Adrenal gland (tissue), 12 donors: Measurements from ENCODE around the gene ARHGAP6. TPM values are rescaled to one million over a fixed set of nuclear protein-coding genes. Genes with fewer than 3 reads are reported as not detected.
A peak's percentile ranks its signal among the peaks of the same experiment; 100 is the strongest.

Experiments used
- DNase-seq, 7 donors: peaks; one replicate each; pipeline ENCODE4 v3.0.0-alpha.2; 2019 to 2020
- H3K27ac ChIP-seq, 5 donors: fragments of 200-600 bp; sonication (generic) in 4 of 5; 1 replicate in 3 of 5; 2 replicates in 2 of 5; pipeline versions ENCODE4 v1.5.1 to v1.8.0; 2016 to 2020; ENCODE audit warnings: mild to moderate bottlenecking in 1 of 5
- H3K27me3 ChIP-seq: fragments of 200-600 bp; 2 replicates; pipeline ENCODE4 v1.8.0; 2021
- H3K36me3 ChIP-seq, 2 donors: fragments of 200-600 bp; replicated peaks in 1 of 2; 1 replicate in 1 of 2; 2 replicates in 1 of 2; pipeline versions ENCODE4 v1.5.1 to v1.8.0; 2018 to 2022
- H3K4me1 ChIP-seq, 2 donors: fragments of 200-600 bp; replicated peaks in 1 of 2; 1 replicate in 1 of 2; 2 replicates in 1 of 2; pipeline versions ENCODE4 v1.5.1 to v1.8.0; 2018 to 2021
- H3K4me3 ChIP-seq, 4 donors: fragments of 200-600 bp; sonication (generic) in 3 of 4; one replicate each; pipeline ENCODE4 v1.5.1; 2016 to 2018
- H3K9me3 ChIP-seq, 3 donors: fragments of 200-600 bp; sonication (generic) in 1 of 3; replicated peaks in 1 of 3; 1 replicate in 2 of 3; 2 replicates in 1 of 3; pipeline versions ENCODE4 v1.5.1 to v1.8.0; 2016 to 2021
- POLR2A ChIP-seq, 2 donors: fragments of 450-650 bp; IDR thresholded peaks; one replicate each; pipeline ENCODE4 v1.6.1; 2017; ENCODE audit warnings: antibody characterized with exemption in 2 of 2, mild to moderate bottlenecking in 2 of 2, moderate library complexity in 1 of 2
- WGBS, 4 donors: extraction: QIAGEN DNeasy Blood & Tissue Kit in 2 of 4; methylation state at CpG; one replicate each; pipeline versions ENCODE4 v1.1.5 to v1.1.7; 2013 to 2017; 5-methylcytosine and 5-hydroxymethylcytosine counted together
- intact Hi-C, 2 donors: fragments of 100-400 bp; cut with DNase I; formaldehyde crosslinking; loops; one replicate each; pipeline versions ENCODE4 v1.14.1 to v1.15.0; 2022 to 2023
- polyA plus RNA-seq, 3 donors: library from polyadenylated mRNA; stranded (reverse); fragments of 200-250 nt in 2 of 3; fragments of 350-450 nt in 1 of 3; fragmentation: Illumina TruSeq in 1 of 3; extraction: RNeasy Lipid Tissue Mini Kit (QIAGEN cat#74804) in 1 of 3; gene quantifications; one replicate each; pipeline ENCODE4 v1.2.3, GENCODE V29; 2013 to 2014
- total RNA-seq, 9 donors: library from RNA; depleted of rRNA in 4 of 9; stranded (reverse); fragments of >200 nt in 4 of 9; fragments of 120-200 nt in 1 of 9; fragmentation: NEBNext Ultra II Directional in 1 of 9; extraction: Animal tissue kit (Norgen Biotek cat#: 25700) in 1 of 9; gene quantifications; one replicate each; pipeline versions ENCODE4 v1.1.0 to v1.2.4, GENCODE V29; 2013 to 2023
- TF ChIP-seq, protein P1 (sequence below), 6 experiments: fragments of 450-650 bp in 4 of 6; fragments of 200-600 bp in 2 of 6; sonication (generic) in 1 of 6; IDR thresholded peaks; 1 replicate in 5 of 6; 2 replicates in 1 of 6; pipeline versions ENCODE4 v1.5.1 to v1.8.0; 2016 to 2021; ENCODE audit warnings: antibody characterized with exemption in 6 of 6, mild to moderate bottlenecking in 2 of 6, moderate library complexity in 1 of 6
- donor health status: healthy with polysubstance abuse.
- donor health status: Bipolar disorder and iron deficiency.
- donor health status: DM: yes; HTN: yes; CAD: no.
- donor health status: DM: no; HTN: no; CAD: no.
- donor health status: DM: no; HTN: no; CAD: no.
- donor health status: DM: yes; HTN: yes; CAD: no.

Gene ARHGAP6
- total and polyA plus RNA-seq, 12 donors: 0.78 to 4.2 (median 2.7) TPM

DNA sequence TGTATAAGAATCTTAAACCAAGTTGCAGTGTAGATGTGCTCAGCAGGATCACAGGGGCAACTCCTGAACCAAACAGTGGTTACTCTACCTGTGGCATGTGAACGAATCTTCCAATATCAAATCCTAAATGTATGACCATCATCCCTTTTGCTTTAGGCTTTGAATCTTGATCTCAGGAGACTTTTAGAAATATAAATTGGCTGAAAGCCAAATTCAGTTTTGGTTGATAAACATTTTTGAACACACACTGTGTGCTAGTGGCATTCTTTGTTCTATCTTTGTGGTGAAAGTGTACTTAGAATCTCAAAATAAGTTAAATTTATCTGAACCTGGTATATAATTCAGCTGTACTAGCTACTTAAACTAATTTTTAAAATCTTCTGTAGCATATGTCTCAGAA lies 4.6 kb upstream of the ARHGAP6 start:
- intact Hi-C loops: no loop called here
- H3K9me3 ChIP-seq: no peaks in the 10 kb centered on the region
- no peaks in the 10 kb centered on the region for H3K36me3 ChIP-seq
- peaks cover 29% of the 10 kb centered on the region for H3K27me3 ChIP-seq
- no peak overlapping the region for H3K27ac ChIP-seq
- no peak for DNase-seq
- H3K4me1 ChIP-seq: no peaks in the 10 kb centered on the region
- H3K4me3 ChIP-seq: no peak overlapping the region
- TF ChIP-seq, protein P1, sequence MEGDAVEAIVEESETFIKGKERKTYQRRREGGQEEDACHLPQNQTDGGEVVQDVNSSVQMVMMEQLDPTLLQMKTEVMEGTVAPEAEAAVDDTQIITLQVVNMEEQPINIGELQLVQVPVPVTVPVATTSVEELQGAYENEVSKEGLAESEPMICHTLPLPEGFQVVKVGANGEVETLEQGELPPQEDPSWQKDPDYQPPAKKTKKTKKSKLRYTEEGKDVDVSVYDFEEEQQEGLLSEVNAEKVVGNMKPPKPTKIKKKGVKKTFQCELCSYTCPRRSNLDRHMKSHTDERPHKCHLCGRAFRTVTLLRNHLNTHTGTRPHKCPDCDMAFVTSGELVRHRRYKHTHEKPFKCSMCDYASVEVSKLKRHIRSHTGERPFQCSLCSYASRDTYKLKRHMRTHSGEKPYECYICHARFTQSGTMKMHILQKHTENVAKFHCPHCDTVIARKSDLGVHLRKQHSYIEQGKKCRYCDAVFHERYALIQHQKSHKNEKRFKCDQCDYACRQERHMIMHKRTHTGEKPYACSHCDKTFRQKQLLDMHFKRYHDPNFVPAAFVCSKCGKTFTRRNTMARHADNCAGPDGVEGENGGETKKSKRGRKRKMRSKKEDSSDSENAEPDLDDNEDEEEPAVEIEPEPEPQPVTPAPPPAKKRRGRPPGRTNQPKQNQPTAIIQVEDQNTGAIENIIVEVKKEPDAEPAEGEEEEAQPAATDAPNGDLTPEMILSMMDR (IDR thresholded peaks at IDR 0.05): no peak
- no peak for TF ChIP-seq POLR2A (IDR thresholded peaks at IDR 0.05)
- WGBS, 4 donors: 75 to 88% (median 77%) methylated on average over 1 of the region's 1 CpG

DNA sequence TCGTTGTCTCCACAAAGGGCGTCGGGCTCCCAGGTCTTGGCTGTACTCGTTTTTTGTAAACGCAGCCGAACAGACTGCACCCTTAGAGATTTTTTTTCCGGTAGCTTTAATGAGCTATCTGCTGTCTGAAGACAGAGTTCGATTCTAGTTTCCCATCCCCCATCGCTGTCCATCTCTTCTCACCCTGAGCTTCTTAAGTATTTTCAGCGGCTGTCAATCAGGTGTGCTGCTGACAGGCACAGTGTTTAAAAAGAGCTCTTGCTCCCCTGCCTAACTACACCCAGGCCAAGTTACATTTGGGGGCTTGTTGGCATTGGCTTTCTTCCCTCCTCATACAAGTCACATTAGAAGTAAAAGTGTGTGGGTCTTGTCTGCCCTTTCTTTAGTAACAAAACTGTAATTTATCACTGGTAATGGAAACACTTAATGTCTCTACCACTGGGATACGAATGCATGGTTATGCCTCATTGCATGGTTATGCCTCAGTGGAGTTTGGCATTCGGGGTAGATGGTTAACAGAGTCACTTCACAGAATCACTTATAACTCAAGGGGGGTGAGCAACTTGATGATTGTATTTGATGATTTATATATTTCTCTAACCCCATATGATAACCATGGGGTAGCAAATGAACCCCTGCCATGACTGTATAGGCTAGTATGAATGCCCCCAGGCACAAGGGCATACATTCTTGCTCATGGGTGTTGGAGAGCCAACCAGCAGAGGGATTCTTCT lies 1.4 kb upstream of the ARHGAP6 start:
- intact Hi-C loops: no loop called here
- Histone ChIP-seq H3K9me3 (no peaks in the 10 kb centered on the region), H3K27me3 (peaks cover 47% of the 10 kb centered on the region), H3K36me3 (no peaks in the 10 kb centered on the region), H3K4me3 (no peak overlapping the region), H3K27ac (no peak overlapping the region), H3K4me1 (no peaks in the 10 kb centered on the region)
- no peak for TF ChIP-seq POLR2A (IDR thresholded peaks at IDR 0.05)
- TF ChIP-seq, protein P1 (IDR thresholded peaks at IDR 0.05): no peak
- WGBS, 4 donors: 18 to 44% (median 34%) methylated on average over 7 to 12 of the region's 12 CpGs
- DNase-seq: no peak

DNA sequence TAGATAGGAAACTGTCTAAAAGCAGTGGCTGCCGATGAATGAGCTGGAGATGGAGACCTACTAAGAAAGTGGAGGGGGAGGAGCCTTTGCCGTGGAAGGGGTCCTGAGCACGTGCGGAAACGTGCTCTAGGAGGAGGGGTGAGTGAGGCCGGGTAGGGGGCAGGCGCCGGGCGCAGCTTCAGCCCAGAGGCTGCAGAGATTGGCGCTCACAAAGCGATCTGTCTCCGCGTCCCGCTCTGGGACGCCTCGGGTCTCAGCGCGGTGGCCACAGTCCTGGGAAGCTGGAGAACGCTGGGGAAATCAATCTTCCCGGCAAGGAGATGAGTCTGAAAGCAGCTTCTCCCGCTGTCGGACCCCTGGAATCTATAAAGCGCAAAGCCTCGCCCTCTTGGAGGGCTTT lies 444 bp upstream of the ARHGAP6 start:
- intact Hi-C loops: no loop called here
- TF ChIP-seq POLR2A (IDR thresholded peaks at IDR 0.05): no peak
- peak overlapping the region in 1 of 4 donors; percentile 39 for H3K4me3 ChIP-seq
- no peak for DNase-seq
- no peaks in the 10 kb centered on the region for H3K36me3 ChIP-seq
- peaks cover 50% of the 10 kb centered on the region for H3K27me3 ChIP-seq
- no peaks in the 10 kb centered on the region for H3K4me1 ChIP-seq
- H3K9me3 ChIP-seq: no peaks in the 10 kb centered on the region
- WGBS, 4 donors: 0 to 20% (median 8%) methylated on average over 8 to 24 of the region's 24 CpGs
- no peak overlapping the region for H3K27ac ChIP-seq

DNA sequence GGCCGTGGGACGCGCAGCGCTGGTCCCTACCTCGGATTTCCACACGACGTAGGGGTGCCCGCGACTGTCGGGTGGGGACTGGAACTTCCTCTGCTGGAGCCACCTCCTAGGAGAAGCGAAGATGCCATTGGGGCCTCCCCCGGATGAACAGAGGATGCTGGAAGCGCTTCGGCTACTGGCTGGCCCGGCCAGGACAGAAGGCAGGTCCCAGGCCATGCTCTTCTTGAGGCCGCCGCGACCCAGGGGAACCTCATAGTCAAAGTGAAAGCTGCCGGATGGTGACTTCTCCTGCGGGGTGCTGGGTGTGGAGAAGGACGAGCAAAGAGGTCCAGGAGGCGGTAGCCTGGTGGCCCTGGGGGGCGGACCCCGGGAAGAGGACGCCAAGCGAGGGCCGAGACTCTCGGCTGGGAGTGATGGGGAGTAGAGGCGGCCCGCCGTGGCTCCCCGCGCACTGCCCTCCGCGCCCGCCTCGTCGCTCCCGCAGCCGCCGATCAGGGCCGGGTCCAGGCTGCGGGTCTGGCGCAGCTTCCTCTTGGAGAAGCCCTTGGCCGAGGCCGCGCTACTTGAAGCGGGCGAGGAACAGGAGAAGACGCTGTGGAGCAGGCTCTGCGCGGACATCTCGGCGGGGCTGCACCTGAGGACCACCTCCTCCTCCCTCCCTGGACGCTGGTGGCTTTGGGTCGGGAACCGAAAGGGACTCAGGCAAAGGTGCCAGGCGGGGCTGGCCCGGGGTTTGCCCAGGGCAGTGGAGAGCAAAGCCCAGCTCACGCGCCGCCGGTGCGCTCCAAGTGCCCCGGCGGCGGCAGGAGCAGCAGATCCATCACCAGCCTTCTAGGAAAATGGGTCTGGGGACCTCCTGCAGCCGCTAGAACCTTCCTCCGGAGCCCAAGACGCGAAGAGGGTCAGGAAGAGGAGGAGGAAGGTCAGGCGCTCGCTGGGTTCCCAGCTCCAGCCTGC lies 1.2 kb downstream of the ARHGAP6 start:
- intact Hi-C loops: no loop called here
- DNase-seq: no peak
- TF ChIP-seq POLR2A (IDR thresholded peaks at IDR 0.05): no peak
- TF ChIP-seq, protein P1 (IDR thresholded peaks at IDR 0.05): no peak
- H3K4me3 ChIP-seq: peak overlapping the region in 1 of 4 donors; percentile 45
- no peak overlapping the region for H3K27ac ChIP-seq
- no peaks in the 10 kb centered on the region for H3K36me3 ChIP-seq
- H3K27me3 ChIP-seq: peaks cover 40% of the 10 kb centered on the region
- H3K4me1 ChIP-seq: no peaks in the 10 kb centered on the region
- H3K9me3 ChIP-seq: no peaks in the 10 kb centered on the region
- WGBS, 4 donors: 4 to 39% (median 24%) methylated on average over 15 to 72 of the region's 73 CpGs
